A549 (cell line): ENCODE data around the gene WNT7A. TPM values are rescaled to one million over a fixed set of nuclear protein-coding genes. Genes with fewer than 3 reads are reported as not detected.

Experiments
- ATAC-seq, 2 experiments: fragments of 200-7000 bp in 1 of 2; fragments of >200 bp in 1 of 2; cut with Nextera tagmentation in 1 of 2; cut with Tn5 transposase in 1 of 2; 3 replicates each; pipeline versions ENCODE4 v1.8.0 to v1.9.1; 2018 to 2020; ENCODE audit warnings: mild to moderate bottlenecking in 1 of 2, moderate library complexity in 1 of 2
- CTCF ChIA-PET: fragments of 300-600 bp; sonication (Branson Sonifier 250); formaldehyde crosslinking; extraction: SDS; loops from one replicate; lab custom pipeline; 2021; ENCODE audit warnings: antibody characterized with exemption, inconsistent platforms; lab: Yijun Ruan, JAX
- POLR2A ChIA-PET: fragments of 350-600 bp; formaldehyde crosslinking; extraction: SDS; loops from one replicate; lab custom pipeline; 2021; ENCODE audit warnings: antibody characterized with exemption, inconsistent platforms; lab: Yijun Ruan, JAX
- DNase-seq, 2 experiments: peaks; one replicate each; pipeline versions ENCODE4 v3.0.0 to v3.0.0-alpha.2; 2011 to 2016; ENCODE audit warnings: low read depth in 1 of 2, low spot score in 1 of 2
- FAIRE-seq: peaks from 2 replicates; lab custom pipeline; 2011; peaks lifted over from hg19 to GRCh38; lab: Jason Lieb, UNC
- H3K27ac ChIP-seq, 2 experiments: fragments of >200 bp; sonication (Bioruptor Twin); formaldehyde crosslinking; 3 replicates each; pipeline ENCODE4 v1.5.1; 2016 to 2017
- H3K4me1 ChIP-seq: fragments of >200 bp; sonication (Bioruptor Twin); formaldehyde crosslinking; 3 replicates; pipeline ENCODE4 v1.6.1; 2016
- H3K4me2 ChIP-seq: fragments of >200 bp; sonication (Bioruptor Twin); formaldehyde crosslinking; 3 replicates; pipeline ENCODE4 v1.6.1; 2016
- H3K4me3 ChIP-seq: fragments of >200 bp; sonication (Bioruptor Twin); formaldehyde crosslinking; 3 replicates; pipeline ENCODE4 v1.5.1; 2016
- H3K9me3 ChIP-seq: fragments of >200 bp; sonication (Bioruptor Twin); formaldehyde crosslinking; 3 replicates; pipeline ENCODE4 v1.6.1; 2016
- CEBPB ChIP-seq, 2 experiments: fragments of >200 bp in 1 of 2; sonication (Bioruptor Twin) in 1 of 2; formaldehyde crosslinking in 1 of 2; IDR thresholded peaks; 2 replicates each; pipeline ENCODE4 v1.6.1; 2012 to 2016
- CHD2 ChIP-seq: fragments of 150-350 bp; IDR thresholded peaks from 2 replicates; pipeline ENCODE4 v1.6.1; 2014; ENCODE audit warnings: low read length; ENCODE audit not compliant: partially characterized antibody
- EHF ChIP-seq: fragments of 250-450 bp; sonication (Bioruptor Pico); IDR thresholded peaks from 2 replicates; pipeline ENCODE4 v1.5.0; 2020; ENCODE audit warnings: mild to moderate bottlenecking
- EHMT2 ChIP-seq: fragments of 200-600 bp; sonication (generic); IDR thresholded peaks from 2 replicates; pipeline ENCODE4 v1.6.1; 2016; ENCODE audit warnings: antibody characterized with exemption, low read depth, mild to moderate bottlenecking, moderate library complexity
- ESRRA ChIP-seq: fragments of 150-350 bp; IDR thresholded peaks from 2 replicates; pipeline ENCODE4 v1.6.1; 2014; ENCODE audit warnings: mild to moderate bottlenecking, low read length, borderline replicate concordance
- FOSL2 ChIP-seq, 2 experiments: fragments of 450-650 bp in 1 of 2; fragments of >200 bp in 1 of 2; sonication (Bioruptor Twin) in 1 of 2; formaldehyde crosslinking; IDR thresholded peaks; 2 replicates each; pipeline versions ENCODE4 v1.5.0 to v1.6.1; 2016 to 2020; ENCODE audit warnings: mild to moderate bottlenecking in 1 of 2, moderate library complexity in 1 of 2
- HDAC2 ChIP-seq: fragments of 200-600 bp; sonication (generic); IDR thresholded peaks from 2 replicates; pipeline ENCODE4 v1.6.1; 2016
- NFE2L2 ChIP-seq: fragments of 150-350 bp; conservative IDR thresholded peaks from 2 replicates; pipeline ENCODE4 v1.6.1; 2014; ENCODE audit warnings: low read length
- NPAS2 ChIP-seq: fragments of 250-450 bp; sonication (Bioruptor Pico); IDR thresholded peaks from 2 replicates; pipeline ENCODE4 v1.8.0; 2022; ENCODE audit warnings: mild to moderate bottlenecking, moderate library complexity, borderline replicate concordance
- POLR2A ChIP-seq: IDR thresholded peaks from 2 replicates; pipeline ENCODE4 v1.6.1; 2012; ENCODE audit warnings: mild to moderate bottlenecking, low read length
- RAD21 ChIP-seq, 2 experiments: fragments of >200 bp in 1 of 2; sonication (Bioruptor Twin) in 1 of 2; formaldehyde crosslinking in 1 of 2; IDR thresholded peaks in 1 of 2; conservative IDR thresholded peaks in 1 of 2; 2 replicates in 1 of 2; 3 replicates in 1 of 2; pipeline ENCODE4 v1.6.1; 2012 to 2018; ENCODE audit warnings: inconsistent platforms in 1 of 2
- RARB ChIP-seq: fragments of 250-450 bp; sonication (Bioruptor Pico); IDR thresholded peaks from 2 replicates; pipeline ENCODE4 v1.8.0; 2021; ENCODE audit warnings: mild to moderate bottlenecking, moderate library complexity
- RCOR1 ChIP-seq: fragments of 150-350 bp; IDR thresholded peaks from 2 replicates; pipeline ENCODE4 v1.6.1; 2014; ENCODE audit warnings: antibody characterized with exemption, low read length, low read depth
- ZNF302 ChIP-seq: fragments of 250-450 bp; sonication (Bioruptor Pico); IDR thresholded peaks from 2 replicates; pipeline ENCODE4 v1.9.0; 2021; ENCODE audit warnings: inconsistent platforms, mild to moderate bottlenecking, moderate library complexity
- ZSCAN20 ChIP-seq: fragments of 250-450 bp; sonication (Bioruptor Pico); IDR thresholded peaks from 2 replicates; pipeline ENCODE4 v1.8.0; 2022; ENCODE audit warnings: mild to moderate bottlenecking, moderate library complexity
- WGBS: methylation state at CpG from one replicate; pipeline ENCODE4 v1.1.6; 2017; ENCODE audit errors: missing lambda C conversion rate; 5-methylcytosine and 5-hydroxymethylcytosine counted together
- polyA plus RNA-seq, 4 experiments: library from polyadenylated mRNA; depleted of rRNA in 3 of 4; stranded (reverse); fragments of >200 nt; fragmentation: RNase III in 1 of 4; extraction: RNeasy Plus Mini Kit Qiagen cat#74134 plus additional on column Dnase treatment in 1 of 4; gene quantifications; 2 replicates in 3 of 4; 3 replicates in 1 of 4; pipeline ENCODE4 v1.2.3, GENCODE V29; 2011 to 2017
- TF ChIP-seq, protein P1 (sequence below): fragments of 250-450 bp; sonication (Bioruptor Pico); IDR thresholded peaks from 2 replicates; pipeline ENCODE4 v1.5.0; 2021; ENCODE audit warnings: mild to moderate bottlenecking, moderate library complexity, borderline replicate concordance
- TF ChIP-seq, protein P2 (sequence below): fragments of >200 bp; sonication (Bioruptor Twin); formaldehyde crosslinking; IDR thresholded peaks from 2 replicates; pipeline ENCODE4 v1.6.1; 2016
- TF ChIP-seq, protein P3 (sequence below): fragments of 250-450 bp; sonication (Bioruptor Pico); IDR thresholded peaks from 2 replicates; pipeline ENCODE4 v1.5.0; 2020; ENCODE audit warnings: low read depth, mild to moderate bottlenecking, moderate library complexity
- TF ChIP-seq, protein P4 (sequence below): IDR thresholded peaks from 2 replicates; pipeline ENCODE4 v1.6.1; 2012; ENCODE audit warnings: low read depth, borderline replicate concordance

The WNT7A gene
- polyA plus RNA-seq, 2 of the 4 experiments (the other 2 are of a cell fraction), result 0.03 TPM

DNA sequence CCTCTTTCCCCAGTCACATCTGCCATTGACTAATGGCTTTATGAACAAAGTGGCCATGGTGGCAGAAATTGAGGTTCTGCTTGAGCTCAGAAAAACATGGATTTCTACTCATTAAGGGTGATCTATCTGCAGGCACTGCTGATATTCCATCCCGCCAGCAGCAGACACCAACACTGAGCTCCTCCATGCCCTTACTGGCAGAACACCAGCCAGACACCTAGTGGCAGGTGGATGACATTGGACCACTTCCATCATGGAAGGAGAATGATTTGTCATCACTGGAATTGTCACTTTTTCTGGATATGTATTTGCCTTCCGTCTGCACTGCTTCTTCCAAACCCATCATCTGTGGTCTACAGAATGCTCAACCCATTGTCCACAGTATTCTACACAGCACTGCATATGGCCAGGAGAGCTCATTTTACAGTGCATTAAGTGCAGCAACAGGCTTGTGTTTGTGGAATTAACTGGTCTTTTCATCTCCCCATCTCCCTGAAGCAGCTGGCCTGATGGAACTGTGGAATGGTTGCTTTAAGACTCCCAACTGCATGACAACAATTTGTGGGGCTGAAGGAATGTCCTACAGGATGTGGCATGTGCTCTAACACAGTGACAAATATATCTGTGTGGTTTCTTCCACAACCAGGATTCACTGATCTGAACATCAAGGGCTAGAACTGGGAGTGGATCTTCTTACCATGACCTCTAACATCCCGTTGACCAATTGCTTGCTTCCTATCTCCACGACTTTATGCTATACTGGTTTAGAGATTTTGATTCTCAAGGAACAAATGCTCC lies 103.4 kb downstream of the WNT7A start:
- FAIRE-seq (no peak), ATAC-seq (no peak), DNase-seq (no peak)
- Histone ChIP-seq H3K9me3 (no peaks in the 10 kb centered on the region), H3K4me3 (no peak overlapping the region), H3K27ac (no peak overlapping the region), H3K4me2 (no peak overlapping the region), H3K4me1 (no peaks in the 10 kb centered on the region)
- ChIA-PET CTCF (no interaction called here), POLR2A (no interaction called here)
- TF ChIP-seq CHD2 (no peak), RAD21 (conservative IDR thresholded peaks at IDR 0.05 in 1 of 2, IDR thresholded peaks at IDR 0.05 in 1 of 2) (no peak), HDAC2 (no peak), EHMT2 (no peak)
- TF ChIP-seq, protein P1, sequence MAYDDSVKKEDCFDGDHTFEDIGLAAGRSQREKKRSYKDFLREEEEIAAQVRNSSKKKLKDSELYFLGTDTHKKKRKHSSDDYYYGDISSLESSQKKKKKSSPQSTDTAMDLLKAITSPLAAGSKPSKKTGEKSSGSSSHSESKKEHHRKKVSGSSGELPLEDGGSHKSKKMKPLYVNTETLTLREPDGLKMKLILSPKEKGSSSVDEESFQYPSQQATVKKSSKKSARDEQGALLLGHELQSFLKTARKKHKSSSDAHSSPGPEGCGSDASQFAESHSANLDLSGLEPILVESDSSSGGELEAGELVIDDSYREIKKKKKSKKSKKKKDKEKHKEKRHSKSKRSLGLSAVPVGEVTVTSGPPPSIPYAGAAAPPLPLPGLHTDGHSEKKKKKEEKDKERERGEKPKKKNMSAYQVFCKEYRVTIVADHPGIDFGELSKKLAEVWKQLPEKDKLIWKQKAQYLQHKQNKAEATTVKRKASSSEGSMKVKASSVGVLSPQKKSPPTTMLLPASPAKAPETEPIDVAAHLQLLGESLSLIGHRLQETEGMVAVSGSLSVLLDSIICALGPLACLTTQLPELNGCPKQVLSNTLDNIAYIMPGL (CRISPR knock-in tag), result no peak
- TF ChIP-seq, protein P2, sequence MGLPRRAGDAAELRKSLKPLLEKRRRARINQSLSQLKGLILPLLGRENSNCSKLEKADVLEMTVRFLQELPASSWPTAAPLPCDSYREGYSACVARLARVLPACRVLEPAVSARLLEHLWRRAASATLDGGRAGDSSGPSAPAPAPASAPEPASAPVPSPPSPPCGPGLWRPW, result no peak
- TF ChIP-seq, protein P3, sequence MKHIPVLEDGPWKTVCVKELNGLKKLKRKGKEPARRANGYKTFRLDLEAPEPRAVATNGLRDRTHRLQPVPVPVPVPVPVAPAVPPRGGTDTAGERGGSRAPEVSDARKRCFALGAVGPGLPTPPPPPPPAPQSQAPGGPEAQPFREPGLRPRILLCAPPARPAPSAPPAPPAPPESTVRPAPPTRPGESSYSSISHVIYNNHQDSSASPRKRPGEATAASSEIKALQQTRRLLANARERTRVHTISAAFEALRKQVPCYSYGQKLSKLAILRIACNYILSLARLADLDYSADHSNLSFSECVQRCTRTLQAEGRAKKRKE (CRISPR knock-in tag), result no peak
- WGBS, result 3% methylated on average over 4 of the region's 4 CpGs

DNA sequence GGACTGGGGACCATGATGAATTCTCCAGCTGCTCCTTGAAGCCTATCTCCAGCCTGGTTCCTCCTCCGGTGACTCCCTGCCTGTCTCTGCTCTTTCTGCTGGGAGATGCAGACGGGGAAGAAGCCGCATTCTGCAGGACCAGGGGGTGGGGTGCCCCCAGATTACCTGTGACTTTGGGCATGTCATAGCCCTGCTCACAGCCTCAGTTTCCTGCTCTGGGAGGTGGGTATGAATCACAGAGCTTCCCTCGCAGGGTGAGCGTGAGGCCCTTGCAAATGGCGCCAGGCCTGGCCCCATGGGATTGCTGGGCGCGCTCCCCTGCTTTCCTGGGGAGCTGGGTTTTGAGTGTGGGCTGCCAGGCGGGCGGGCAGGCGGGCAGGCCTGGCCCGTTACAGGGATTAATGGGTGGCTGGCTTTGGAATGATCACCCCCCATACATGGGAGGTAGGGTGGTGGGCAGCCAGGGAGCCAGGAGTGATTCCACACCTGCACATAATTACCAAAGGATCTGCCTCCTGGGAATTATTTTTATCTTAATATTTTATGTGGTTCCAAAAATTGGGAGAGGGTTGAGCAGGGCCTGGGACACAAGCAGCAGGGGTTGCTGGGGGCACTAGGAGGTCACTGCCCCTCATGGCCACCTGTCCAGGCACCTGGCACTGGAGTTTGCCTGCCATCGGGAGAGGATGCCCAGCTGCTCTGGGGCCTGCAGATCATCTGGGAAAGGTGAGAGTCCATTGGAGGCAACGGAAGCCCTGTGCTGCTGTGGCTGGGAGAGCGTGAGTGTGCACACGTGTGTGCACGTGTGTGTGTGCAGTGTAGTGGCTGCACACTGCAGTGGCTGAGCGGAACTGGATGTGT lies 106.8 kb downstream of the WNT7A start:
- H3K4me2 ChIP-seq, result no peak overlapping the region
- ATAC-seq, result no peak
- no peak for TF ChIP-seq ESRRA
- TF ChIP-seq RARB (CRISPR knock-in tag), result no peak
- no peak for TF ChIP-seq NPAS2 (CRISPR knock-in tag)
- TF ChIP-seq ZSCAN20 (CRISPR knock-in tag), result no peak
- TF ChIP-seq, protein P1 (CRISPR knock-in tag), result no peak
- no peak for TF ChIP-seq POLR2A
- TF ChIP-seq, all 56 proteins: peak for 0
- FAIRE-seq, result no peak
- WGBS, result 63% methylated on average over 10 of the region's 18 CpGs
- Histone ChIP-seq H3K9me3 (no peaks in the 10 kb centered on the region), H3K4me3 (no peak overlapping the region), H3K4me1 (no peaks in the 10 kb centered on the region), H3K27ac (no peak overlapping the region)
- CTCF ChIA-PET, result interaction anchor here (0.6 kb wide), 1 partner anchor 47 kb away, joined by 3 read pairs; no protein-coding TSS in a partner anchor
- DNase-seq, result no peak
- POLR2A ChIA-PET, result no interaction called here

DNA sequence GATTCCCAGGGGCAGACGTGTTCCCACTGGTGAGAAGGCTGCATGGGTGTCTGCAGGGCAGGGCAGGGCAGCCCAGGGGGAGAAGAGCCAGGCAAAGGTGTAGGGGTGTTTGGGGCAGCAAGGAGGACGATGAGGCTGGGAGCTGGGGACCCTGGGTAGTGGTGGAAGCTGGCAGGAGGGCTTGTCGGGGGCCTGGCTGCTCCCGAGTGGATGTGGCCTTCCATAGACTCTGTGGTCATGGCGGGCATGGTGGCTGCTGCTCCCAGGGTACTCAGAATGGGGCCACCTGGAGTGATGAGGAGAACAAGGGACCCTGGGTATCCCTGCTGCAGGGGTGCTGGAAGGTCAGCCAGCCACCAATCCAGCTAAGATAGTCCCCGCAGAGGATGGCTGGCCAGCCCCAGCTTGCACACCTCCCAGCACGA lies 107.5 kb downstream of the WNT7A start:
- WGBS, result 5% methylated on average over 4 of the region's 7 CpGs
- Histone ChIP-seq H3K4me2 (no peak overlapping the region), H3K27ac (no peak overlapping the region), H3K9me3 (no peaks in the 10 kb centered on the region), H3K4me3 (no peak overlapping the region), H3K4me1 (no peaks in the 10 kb centered on the region)
- FAIRE-seq (no peak), DNase-seq (no peak), ATAC-seq (no peak)
- TF ChIP-seq NFE2L2 (no peak), HDAC2 (no peak), FOSL2 (IDR thresholded peaks at IDR 0.05) (no peak), FOSL2 (CRISPR knock-in tag; IDR thresholded peaks at IDR 0.05) (no peak), CEBPB (IDR thresholded peaks at IDR 0.05) (no peak), EHMT2 (no peak), RCOR1 (no peak), ZNF302 (CRISPR knock-in tag) (no peak), EHF (CRISPR knock-in tag) (no peak)
- TF ChIP-seq, protein P2, result no peak
- TF ChIP-seq, protein P4, sequence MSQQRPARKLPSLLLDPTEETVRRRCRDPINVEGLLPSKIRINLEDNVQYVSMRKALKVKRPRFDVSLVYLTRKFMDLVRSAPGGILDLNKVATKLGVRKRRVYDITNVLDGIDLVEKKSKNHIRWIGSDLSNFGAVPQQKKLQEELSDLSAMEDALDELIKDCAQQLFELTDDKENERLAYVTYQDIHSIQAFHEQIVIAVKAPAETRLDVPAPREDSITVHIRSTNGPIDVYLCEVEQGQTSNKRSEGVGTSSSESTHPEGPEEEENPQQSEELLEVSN, result no peak
- ChIA-PET CTCF (interaction anchor here (1.4 kb wide), 1 partner anchor 108 kb away, joined by 3 read pairs; the partner anchor contains the start of gene WNT7A), POLR2A (no interaction called here)
